Stimulated activated CD8-positive, alpha-beta memory T cell treated with anti-CD3 and anti-CD28 coated beads, Interleukin-12 subunit alpha, Interleukin-12 subunit beta, amount 100 ng/mL, for 4 hours (primary cell): ENCODE results near the gene TK2.
"Not testable (repeated sequence)": the region's sequence is repeated elsewhere in the genome, so short reads cannot be mapped to it uniquely, and the experiment has no call there.

Experiments
- DNase-seq: peaks from one replicate; pipeline ENCODE4 v3.0.0-alpha.2; 2020; ENCODE audit warnings: low read depth

The TK2 gene

GRCh38 chr16:66549284-66550131 is at the start of gene TK2:
TK2 (minus strand) TSS chr16:66550122; CDS start chr16:66550061, 61 bp downstream.
- DNase-seq, result peak; percentile 43

- DNase-seq, result no peak
Observed at GRCh38 chr16:66598111-66598510, 48.2 kb upstream of the TK2 start.

DNA sequence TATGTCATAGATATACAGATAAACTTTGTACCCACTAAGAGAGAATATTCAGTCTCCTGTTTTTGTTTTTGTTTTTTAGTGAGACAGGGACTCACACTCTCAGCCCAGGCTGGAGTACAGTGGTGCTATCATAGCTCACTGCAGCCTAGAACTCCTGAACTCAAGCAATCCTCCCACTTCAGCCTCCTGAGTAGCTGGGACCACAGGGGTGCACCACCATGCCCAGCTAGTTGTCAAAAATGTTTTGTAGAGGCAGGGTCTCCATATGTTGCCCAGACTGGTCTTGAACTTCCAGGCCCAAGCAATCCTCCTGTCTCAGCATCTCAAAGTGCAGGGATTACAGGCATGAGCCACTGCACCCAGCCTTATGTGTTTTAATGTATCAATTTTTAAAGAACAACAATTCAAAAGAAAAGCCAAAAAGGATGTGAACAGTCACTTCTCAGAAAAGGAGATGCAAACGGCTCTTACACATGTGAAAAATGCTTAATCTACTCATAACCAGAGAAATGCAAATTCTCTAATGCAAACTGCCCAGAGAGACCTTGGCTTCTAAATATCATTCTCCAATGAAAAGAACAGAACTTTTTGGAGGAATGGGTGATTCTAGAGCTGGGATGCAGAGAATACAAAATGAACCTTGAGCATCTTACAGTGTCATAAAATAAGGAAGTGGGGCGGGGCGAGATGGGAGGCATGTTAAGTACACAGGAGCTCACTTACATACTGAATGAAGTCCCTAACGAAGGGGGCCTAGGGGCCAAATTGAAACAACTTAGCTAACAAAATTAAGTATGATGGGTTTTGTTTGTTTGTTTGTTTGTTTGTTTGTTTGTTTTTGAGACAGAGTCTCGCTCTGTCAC is 47.3 kb upstream of the TK2 start:
- no peak for DNase-seq

DNA sequence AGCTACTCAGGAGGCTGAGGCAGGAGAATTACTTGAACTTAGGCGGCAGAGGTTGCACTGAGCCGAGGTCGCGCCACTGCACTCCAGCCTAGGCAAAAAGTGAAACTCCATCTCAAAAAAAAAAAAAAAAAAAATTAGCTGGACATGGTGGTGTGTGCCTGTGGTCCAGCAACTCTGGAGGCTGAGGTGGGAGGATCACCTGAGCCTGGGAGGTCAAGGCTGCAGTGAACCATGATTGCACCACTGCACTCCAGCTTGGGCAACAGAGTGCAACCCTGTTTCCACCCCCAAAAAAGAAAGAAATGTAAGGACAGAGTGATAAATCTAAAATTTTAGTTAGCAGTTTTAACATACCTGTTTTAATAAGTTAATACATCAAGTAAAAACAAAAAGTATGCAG is 46.6 kb upstream of the TK2 start:
- DNase-seq, result not testable (repeated sequence)

GRCh38 chr16:66594739-66595138 is 44.8 kb upstream of the TK2 start:
- no peak for DNase-seq

GRCh38 chr16:66592814-66593213 is 42.9 kb upstream of the TK2 start:
- DNase-seq, result no peak

GRCh38 chr16:66592241-66592640 is 42.3 kb upstream of the TK2 start:
- no peak for DNase-seq

DNA sequence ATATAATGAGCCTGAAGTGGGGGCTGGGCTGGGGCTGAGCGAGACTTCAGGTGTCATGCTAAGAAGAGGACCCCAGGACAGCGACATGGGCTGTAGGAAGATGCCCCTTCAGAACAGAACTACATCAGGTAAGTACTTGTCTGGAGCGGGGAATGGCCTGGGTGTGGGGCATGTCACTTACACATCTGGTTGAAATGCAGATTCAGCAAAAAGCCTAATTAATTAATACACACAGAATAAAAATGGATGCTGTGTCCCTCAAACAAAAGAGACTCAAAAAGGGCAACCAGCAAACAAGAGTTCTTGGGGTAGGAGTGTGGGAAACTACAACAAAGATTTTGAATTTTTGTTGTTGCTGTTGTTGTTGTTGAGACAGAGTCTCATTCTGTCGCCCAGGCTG is 41.1 kb upstream of the TK2 start:
- no peak for DNase-seq

GRCh38 chr16:66590322-66590721 is 40.4 kb upstream of the TK2 start:
- DNase-seq, result no peak

DNA sequence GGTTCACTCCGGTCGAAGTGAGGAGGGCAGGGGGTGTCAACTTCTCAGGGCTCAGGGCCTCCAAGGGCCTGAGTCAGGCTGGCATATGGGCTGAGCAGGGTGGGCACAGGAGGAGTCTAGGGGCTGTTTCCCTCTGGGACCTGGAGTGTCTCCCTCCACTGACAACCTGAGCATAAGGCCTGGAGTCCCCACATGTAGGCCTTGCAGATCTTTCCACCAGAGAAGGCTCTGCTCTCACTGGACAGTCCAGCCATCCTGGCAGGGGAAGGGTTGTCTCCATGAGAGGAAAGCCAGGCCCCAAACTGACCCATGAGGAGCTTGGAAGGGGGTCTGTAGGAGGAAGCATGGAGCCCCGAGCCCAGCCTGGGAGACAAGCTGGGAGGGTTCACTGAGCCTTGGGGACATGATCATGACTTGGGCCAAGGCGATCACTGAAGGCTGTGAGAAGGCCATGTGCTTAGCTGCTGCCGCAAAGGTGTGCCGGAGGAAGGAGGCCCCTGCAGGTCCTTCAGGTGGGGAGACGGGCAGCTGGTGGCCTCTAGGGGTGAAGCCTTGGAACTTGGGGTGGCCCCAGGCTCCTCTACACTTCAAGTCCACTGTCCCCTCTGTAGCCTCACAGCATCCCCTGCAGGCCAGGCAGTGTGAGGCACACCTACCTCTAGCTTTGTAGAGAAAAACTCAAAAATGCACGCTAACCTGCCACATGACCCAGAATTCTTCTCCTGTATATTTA is 39.2 kb upstream of the TK2 start:
- DNase-seq, result peak; percentile 33

DNA sequence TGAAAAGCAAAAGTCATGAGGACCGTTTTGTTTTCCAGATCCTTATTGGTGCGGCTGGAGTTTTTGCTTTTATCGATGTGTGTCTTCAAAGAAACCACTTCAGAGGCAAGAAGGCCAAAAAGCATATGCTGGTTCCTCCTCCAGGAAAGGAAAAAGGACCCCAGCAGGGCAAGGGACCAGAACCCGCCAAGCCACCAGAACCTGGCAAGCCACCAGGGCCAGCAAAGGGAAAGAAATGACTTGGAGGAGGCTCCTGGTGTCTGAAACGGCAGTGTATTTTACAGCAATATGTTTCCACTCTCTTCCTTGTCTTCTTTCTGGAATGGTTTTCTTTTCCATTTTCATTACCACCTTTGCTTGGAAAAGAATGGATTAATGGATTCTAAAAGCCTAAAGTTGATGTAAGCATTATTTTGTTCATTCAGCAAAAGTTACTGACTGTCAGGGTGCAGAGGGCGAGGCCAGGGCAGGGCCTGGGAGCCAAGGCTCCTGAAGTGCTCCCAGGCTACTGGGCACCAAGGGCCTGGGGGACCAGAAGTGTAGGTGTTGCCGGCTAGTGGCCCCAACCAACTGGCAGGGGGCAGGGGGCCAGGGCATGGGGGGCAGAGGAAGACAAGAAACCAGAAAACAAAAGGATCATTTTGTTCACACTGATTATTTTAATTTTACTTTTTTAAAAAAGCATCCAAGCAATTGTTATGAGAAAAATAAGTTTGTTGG is 38.1 kb upstream of the TK2 start:
- no peak for DNase-seq

DNA sequence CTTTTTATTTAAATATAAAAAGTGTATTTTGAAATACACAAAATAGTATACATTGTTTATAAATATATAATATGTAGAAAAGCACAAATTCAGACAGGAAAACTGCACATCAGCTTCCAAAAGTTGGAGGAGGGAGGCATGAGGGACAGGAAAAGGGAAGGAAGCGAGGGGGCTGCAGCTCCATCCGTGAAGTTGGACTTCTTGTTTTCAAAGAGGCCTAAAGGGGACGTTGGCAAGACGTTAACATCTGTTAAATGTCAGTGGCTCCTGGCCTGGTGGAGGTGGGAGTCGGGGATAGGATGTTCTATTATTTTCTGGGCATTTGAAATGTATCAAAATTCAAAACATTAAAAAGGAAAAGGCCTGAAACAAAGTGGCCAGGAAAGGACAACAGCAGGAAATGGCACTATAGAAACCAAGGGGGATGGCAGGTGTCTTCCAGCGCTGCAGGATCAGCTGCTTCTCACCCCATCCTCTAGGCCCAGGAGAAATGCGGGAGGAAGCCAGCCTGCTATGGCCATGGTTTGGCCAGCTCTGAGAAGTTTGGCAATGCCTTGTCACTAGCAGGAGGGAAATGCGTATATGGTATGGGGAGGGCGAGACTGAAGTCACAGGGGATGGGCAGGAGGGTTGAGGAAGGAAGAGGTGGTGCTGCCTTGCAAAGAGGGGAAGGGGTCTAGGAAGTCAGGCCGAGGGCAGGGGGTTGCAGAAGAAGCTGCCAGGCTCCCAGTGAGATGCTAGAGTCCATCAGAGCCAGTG is 35.7 kb upstream of the TK2 start:
- DNase-seq, result no peak

GRCh38 chr16:66581246-66581952 is 31.5 kb upstream of the TK2 start:
- no peak for DNase-seq

DNA sequence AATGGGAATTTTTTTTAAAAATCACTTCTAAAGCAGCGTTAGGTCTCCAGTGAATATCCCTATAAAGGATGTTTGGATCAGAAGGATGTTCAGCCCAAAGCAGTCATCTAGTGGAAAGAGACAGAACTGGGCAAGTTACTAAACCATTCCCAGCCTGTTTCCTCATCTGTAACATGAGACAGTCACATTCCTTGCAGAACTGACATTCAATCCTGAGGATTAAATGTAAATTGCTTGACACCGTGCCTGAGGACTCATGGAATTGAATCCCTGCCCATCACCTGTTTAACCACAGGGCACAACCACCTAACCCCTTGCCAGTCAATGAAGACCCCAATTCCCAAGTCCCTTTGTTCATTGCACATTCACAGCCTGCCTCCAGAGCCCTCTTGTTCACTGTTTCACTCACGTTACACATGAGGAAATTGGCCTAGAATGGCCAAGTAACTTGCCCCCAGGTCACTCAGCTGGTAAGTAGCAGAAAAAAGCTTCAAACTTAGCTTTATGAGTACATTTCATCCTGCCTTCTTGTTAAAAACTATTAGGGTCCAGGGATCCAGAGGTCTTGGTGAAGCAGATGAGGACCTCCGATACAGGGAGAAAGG is 30.8 kb upstream of the TK2 start:
- no peak for DNase-seq

GRCh38 chr16:66578651-66579531 is 29.0 kb upstream of the TK2 start, which contains the start of gene CMTM2:
CMTM2 (plus strand) TSS chr16:66579463; CDS start chr16:66579608, 145 bp downstream.
- DNase-seq, result no peak

GRCh38 chr16:66576296-66576695 is 26.4 kb upstream of the TK2 start:
- no peak for DNase-seq

DNA sequence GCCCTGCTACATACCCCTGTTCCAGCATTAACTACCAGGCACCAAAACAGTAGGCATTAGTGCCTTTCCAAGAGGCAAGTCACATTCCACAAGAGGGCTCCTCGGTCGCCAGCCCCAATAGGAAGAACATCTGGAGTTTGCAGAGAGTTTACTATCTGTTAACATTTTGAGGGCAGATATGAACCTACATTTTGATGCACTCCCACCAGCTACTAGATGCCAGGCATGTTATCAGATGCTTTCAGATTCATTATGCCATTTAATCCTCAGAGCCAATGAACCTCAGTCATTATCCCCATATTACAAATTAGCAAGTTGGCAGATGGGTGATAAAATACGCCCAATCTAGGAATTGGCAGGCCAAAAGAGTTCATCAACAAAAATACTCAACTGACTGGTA is 25.1 kb upstream of the TK2 start:
- DNase-seq, result no peak

DNA sequence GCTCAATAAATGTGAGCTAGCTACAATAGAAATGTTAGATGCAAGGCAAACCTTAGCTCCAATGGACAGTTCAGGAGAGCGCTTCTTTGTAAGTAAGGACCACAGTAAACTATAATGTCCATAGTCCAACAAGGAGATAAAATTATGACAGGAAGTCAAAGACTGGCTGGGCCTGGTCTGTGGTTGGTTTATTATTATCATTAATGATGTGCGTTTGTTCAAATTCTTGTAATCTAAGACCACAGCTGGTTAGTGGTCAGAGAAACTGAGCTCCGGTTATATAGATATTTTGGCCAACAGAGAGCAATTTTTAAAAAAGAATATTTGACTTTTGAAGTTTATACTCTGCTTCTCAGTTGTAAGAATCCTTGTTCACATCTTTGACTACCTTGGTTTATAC is 24.6 kb upstream of the TK2 start:
- DNase-seq, result no peak

DNA sequence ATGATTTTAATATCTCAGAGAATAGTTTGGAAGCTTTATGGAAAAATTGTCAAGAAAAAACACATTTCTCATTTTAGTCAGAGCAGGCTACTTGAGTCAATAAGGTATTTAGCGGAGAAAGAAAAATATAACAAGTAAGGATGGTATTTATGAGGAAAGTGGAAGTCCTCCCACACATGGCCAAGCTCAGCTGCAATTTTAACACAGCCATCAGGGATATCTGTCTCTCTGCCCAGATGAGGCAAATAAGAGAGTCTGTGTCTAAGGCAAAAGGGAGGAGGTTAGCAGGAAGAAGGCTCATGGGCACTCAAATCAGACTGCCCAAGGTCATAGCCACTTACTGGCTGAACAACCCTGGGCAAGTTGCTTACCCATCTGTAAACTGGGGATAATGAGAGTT is 24.2 kb upstream of the TK2 start:
- no peak for DNase-seq
